SK-MEL-5 (cell line): ENCODE results near the gene RAB5B. TPM values are rescaled to one million over a fixed set of nuclear protein-coding genes. Genes with fewer than 3 reads are reported as not detected.
"Not testable (repeated sequence)": the region's sequence is repeated elsewhere in the genome, so short reads cannot be mapped to it uniquely, and the experiment has no call there.

Source experiments
- DNase-seq: peaks from one replicate; pipeline ENCODE4 v3.0.0-alpha.2; 2016; ENCODE audit warnings: low read depth, low spot score
- in situ Hi-C: cut with HindIII; loops from 2 replicates; pipeline ENCODE4 v1.10.0; 2016; ENCODE audit warnings: low sequenced_read_pairs, high pct_unique_total_duplicates, low pct_unique_long_range_greater_than_20kb
- total RNA-seq: library from RNA; depleted of rRNA; stranded (reverse); fragments of >200 nt; shearing (Covaris generic); gene quantifications from 2 replicates; pipeline ENCODE4 v1.2.3, GENCODE V29; 2014

Gene RAB5B
- total RNA-seq, 1 experiment from 2014 or later = 175 TPM

DNA sequence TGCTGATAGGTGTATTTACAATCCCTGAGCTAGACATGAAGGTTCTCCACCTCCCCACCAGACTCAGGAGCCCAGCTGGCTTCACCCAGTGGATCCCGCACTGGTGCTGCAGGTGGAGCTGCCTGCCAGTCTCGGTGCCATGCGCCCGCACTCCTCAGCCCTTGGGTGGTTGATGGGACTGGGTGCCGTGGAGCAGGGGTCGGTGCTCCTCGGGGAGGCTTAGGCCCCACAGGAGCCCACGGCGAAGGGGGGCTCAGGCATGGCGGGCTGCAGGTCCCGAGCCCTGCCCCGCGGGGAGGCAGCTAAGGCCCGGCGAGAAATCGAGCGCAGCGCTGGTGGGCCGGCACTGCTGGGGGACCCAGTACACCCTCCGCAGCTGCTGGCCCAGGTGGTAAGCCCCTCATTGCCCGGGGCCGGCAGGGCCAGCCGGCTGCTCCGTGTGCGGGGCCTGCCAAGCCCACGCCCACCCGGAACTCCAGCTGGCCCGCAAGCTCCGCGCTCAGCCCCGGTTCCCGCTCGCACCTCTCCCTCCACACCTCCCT, 26.2 kb downstream of the RAB5B start:
- DNase-seq, in situ Hi-C loops: not testable (repeated sequence)

DNA sequence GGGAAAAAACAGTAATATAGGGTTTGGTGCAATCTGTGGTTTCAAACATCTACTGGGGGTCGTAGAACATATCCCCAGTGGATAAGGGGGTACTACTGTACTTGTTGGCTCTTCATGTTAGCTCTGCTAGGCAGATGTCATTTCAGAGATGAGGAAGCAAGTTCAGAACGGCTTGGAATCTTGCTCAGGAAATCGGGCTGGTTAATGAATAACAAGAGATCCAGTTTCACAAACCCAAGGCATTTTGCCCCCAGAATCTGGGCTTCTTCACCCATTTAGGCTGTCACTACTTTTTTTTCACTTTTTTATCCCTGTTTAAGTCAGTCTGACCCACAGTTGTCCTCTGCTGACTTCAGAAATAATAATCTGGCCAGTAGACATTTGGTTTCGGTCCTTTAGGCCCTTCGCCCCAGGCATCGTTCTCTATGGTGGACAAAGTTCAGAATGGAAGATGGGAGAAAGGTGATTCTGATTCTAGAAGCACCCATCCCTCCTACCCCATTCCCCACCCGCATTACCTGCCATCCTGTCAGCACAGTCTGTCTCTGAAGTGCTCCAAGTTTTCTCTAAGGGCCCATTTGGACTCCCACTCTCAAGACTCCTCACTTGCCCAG, 27.7 kb downstream of the RAB5B start:
- DNase-seq = no peak
- in situ Hi-C loops = no loop called here

DNA sequence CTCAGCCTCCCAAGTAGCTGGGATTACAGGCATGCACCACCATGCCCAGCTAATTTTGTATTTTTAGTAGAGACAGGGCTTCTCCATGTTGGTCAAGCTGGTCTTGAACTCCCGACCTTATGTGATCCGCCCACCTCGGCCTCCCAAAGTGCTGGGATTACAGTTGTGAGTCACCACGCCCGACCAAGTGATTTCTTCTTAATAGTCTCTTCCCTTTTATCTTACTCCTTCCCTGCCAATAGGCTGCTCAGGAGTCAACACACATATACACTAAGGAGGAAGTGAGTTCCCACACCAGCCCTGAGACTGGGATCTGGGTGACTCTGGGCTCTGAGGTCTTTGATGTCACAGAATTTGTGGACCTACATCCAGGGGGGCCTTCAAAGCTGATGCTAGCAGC, 29.5 kb downstream of the RAB5B start:
- in situ Hi-C loops = not testable (repeated sequence)

DNA sequence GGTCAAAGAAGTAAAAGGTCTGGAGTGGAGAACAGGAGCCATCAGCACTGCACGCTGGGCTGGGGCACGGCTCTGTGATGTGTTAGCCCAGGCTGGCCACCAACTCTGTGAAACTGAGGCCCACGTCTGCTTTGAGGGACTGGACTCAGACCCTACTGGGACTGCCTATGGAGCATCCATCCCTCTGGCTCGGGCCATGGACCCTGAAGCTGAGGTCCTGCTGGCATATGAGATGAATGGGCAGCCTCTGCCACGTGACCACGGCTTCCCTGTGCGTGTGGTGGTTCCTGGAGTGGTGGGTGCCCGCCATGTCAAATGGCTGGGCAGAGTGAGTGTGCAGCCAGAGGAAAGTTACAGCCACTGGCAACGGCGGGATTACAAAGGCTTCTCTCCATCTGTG, 30.3 kb downstream of the RAB5B start:
- DNase-seq = no peak

More for the DNA sequence above, 29.5 kb downstream of the RAB5B start:
- DNase-seq = not testable (repeated sequence)

DNA sequence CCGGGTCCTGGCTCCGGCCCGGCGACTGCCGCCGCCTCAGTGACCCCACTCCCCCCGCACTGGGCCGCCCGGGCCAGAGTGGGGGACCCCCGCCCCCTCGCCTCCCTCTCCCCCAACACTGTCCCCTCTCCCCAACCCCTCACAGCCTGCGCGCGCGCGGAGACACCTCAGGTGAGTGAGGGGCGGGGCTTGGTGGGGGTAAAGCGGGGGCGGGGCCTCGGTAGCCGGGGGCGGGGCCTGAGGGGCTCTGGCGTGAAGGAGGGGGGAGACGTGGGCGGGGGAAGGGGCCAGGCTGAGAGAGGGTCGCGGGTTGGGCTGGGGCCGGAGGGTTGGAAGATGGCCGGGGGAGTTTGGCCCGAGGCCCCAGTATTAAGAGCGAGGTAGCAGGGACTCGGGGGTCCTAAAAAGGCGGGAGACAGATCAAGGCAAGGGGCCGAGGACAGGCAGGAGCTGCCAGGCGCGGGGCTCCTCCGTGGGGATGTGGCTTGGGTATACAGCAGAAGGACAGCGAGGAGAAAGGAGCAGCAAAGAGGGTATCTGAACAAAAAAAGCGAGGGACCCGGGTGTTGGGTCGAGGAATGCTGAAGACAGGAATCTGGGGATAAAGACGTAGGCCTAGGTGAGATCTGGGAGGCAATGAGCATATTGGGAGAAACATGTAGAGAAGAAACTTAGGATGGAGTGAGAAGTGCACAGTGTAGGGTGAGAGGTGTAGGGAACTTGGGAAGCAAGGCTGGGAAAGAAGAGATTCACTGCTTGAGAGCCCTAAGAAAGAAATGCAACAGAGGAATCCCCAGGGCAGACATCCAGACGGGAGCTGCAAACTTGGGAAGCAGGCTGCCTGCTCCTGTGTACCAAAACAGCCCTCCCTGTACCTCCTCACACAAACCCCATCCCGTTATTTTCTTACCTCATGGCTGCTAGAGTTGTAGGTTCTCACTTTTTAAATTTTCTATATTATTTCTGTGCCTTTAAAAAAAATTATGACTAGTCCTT, 34.0 kb downstream of the RAB5B start:
- in situ Hi-C loops = no loop called here
- peak; percentile 26 for DNase-seq

More for the DNA sequence above, 30.3 kb downstream of the RAB5B start:
- in situ Hi-C loops = no loop called here

DNA sequence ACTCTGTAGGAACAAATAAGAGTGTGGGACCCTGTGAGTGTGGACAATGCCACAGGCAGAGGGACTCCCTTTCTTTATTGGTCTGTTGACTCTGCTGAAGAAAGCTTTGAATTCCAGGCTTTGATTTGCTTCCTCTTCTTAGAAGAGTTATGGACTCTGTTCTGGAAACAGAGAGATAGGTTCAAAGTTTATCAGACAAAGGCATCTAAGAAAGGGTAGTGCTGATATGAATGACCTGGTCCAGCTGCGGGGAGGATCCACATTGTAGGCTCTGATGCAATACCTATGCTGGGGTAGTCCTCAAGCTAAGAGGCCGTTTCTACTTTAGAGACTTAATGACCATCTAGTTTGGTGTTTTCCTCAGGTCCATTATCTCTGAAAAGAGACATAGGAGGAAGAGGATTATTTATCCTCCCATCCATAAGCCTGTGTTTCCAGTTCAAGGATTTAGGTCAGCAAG, 36.3 kb downstream of the RAB5B start:
- in situ Hi-C loops = no loop called here
- no peak for DNase-seq

DNA sequence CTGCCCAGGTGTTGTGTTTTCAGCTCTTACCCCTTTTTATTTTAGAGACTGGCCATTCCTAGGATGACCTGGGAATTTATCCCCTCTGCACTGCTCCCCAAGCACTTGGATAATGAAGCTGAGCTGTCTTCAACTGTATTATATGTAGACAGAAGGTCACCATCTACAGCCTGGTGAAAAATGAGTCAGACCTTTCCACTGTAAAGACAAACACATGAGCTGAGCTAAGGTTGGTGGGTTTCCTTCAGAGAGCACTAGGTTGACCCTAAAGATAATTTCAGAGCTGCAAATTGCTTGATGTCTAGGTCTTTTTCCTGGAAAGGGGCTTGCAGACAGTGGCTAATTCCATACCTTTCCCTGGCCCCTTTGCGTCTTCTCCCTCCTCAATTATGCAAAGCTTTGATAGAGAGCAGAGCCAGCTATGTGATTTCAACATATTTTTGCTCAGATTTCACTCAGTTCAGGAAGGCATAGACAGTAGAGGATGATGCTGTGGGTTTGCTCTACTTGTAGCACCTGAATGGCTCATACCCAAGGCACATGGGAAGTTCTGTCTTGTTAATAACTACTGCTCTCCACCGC, 37.7 kb downstream of the RAB5B start:
- DNase-seq = no peak
- in situ Hi-C loops = no loop called here

DNA sequence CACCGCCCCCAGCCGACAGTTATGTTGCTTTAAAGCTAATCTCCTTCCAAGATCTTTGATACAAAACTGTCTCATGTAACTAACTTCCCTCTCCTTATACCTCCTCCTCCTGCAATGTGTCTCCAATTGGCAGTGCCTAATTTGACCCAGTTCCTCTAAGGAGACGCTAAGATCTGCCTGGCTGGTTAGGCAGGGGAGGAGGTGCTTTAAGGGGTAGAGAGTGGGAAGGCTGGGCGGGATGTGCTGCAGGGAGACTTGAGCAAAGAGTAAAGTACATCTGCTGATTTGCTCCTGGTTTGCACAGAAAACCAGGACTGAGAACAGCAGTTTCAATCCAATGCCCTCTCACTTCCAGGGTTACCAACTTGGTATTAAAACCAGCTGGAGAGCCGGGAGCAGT, 39.6 kb downstream of the RAB5B start:
- in situ Hi-C loops = no loop called here
- DNase-seq = no peak

DNA sequence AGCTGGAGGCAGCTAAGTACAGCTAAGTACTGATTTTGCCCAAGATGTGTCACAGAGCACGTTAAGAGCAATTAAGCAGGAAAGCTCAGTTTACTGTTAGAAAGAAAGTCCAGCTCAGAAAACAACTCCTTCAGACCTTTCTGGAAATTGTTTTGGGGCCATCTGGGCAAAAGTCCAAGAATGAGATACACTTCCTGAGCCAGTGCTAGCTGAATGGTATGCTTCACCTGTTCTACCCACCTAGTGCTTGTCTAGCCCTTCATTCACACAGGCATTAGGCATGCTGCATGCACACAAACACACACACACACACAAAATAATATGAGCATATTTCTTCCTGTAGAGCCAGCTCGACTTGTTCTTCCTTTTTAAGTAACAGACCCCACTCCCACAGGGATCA, 40.3 kb downstream of the RAB5B start:
- no peak for DNase-seq
- in situ Hi-C loops = no loop called here

DNA sequence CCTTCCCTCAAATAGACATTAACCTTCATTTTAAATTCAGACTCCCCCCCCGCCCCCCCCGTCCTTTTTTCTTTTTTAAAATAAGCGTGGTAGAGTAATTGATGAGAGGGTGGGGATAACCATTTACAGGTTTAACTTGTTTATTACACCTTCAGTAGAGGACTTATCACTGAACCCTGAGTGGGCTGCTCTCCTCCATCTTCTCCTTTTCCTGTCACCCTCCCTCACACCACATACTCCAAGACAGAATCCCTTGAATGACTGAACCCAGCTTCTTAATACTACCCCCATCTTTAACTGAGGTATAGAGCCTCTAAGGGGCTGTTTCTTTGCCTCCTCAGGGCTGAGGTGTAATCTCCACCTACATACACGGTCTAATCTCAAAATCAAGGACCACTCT, 43.3 kb downstream of the RAB5B start:
- in situ Hi-C loops = no loop called here

DNA sequence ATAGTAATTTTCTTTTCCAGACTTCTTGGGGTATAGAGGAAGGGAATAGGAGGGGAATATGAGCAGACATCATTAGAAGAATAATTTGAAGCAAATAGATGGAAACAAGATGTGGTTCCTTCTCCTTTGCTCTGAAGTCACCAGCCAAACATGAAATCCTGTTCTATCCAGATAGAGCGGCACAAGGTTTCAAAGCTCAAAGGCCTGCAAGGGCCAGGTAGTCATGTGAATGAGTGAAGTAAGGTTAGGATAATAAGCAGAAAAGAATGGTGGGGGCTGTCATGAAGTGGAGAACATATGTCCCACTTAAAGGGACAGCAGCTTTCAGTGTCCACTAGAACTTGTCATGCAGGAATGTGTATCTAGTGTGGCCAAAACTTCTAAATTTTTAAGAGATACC, 44.5 kb downstream of the RAB5B start:
- in situ Hi-C loops = no loop called here
- no peak for DNase-seq

More for the DNA sequence above, 43.3 kb downstream of the RAB5B start:
- DNase-seq = no peak

DNA sequence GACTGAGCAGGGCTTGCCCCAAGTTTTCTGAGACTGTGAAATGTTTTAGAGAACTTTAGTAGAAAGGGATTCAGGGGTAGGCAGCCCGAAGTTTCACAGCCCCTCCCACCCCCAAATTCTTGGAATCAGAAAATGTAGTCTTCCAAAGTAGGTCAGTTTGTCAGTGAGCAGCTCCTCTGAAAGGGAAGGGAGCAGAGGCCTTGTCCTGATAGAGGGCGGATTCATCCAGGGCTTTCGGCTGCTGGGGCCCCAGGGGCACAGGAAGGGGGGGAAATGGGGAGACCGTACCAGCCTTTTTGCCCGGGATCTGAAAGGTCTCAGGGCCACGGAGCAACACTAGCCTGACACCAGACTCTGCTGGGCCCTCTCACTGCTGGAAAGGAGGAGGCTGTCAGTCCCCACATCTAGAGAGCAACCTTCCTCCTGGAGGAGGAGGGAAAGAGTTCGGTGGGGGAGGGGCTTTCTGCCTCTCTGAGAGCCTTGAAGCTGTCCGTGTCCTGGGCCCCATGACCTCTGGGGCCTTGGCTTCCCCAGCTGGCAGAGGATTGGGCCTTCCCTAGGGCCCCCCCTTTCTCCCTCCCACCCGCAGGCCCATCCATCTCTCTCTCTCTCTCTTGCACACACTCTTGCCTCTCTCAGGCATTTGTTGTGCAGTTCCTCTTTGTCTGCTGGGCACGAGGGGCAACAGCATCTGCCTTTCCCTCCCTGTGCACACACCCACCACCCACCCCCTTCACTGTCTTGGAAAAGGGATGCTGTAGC, 46.7 kb downstream of the RAB5B start, which contains the start of gene IKZF4:
Gene IKZF4 (plus strand): TSS at position 621 of the 762 bp plus-strand sequence. CDS start 451 bp downstream, outside the sequence.
- in situ Hi-C loops = no loop called here
- no peak for DNase-seq

DNA sequence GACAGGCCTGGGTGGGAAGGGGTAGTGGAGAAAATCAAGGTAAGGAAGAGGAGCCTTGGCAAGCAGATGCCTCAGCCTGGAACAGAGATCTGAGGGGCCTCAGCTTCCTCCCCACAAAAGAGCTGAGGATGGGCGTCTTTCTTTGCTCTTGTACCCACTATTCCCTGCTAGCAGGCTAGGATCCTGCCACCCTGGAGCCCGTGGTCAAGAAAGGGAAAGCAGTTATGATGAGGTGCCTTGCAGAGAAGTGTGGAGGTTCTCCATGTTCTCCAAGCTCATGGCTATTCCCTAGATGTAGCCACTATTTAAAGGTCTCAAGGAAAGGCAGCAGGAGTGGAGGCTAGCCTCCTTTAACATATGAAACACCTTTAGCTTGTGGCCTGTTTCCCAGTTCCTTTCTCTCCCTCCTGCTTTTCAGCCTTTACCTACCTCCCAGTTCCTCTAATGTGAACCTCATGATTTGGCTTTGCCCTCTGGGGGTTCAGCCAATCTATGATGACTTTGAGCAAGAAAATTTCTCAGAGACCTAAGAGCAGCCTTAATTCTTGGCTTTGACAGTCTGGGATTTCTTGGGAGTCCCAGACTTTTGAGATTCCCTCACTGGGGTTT, 48.1 kb downstream of the RAB5B start:
- DNase-seq = no peak
- in situ Hi-C loops = no loop called here

DNA sequence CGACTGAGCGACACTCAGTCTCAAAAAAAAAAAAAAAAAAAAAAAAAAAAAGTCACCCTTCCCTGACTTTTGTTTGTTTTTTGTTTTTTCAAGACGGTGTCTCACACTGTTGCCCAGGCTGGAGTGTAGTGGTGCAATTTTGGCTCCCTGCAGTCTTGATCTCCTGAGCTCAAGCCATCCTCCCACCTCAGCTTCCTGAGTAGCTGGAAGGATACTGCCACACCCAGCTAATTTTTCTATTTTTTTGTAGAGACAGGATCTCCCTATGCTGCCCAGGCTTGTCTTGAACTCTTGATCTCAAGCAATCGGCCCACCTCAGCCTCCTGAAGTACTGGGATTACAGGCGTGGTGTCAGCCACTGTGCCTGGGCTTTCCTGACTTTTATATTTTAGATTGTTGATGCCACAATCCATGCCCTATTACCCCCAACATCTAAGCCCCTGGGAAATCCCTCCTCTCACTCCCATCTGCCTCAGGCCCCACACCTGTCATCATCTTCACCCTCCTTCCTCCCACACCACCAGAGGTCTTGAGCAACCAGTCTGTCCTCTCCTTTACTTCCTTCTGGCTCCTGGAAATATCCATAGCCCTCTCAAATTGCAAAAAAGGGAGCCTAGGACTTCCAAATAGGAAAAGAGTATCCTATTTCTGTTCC, 54.8 kb downstream of the RAB5B start:
- DNase-seq = no peak
- in situ Hi-C loops = no loop called here

DNA sequence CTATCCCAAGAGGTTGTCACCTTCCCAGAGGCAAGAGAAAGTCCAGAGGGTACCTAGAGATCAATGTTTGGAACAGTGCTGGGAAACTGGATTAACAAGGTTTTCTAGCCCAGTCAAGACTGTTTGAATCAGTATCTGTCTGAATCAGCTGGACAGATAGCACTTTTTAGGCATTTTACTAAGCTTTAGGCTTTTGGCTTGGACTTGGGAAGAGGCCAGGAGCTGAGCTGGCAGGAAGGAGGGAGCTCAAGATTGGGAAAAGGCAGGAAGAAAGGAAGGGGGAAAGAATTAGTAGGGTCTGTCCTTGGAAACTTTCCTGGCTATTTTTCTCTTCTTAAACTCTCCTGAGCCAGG, 55.3 kb downstream of the RAB5B start:
- in situ Hi-C loops = no loop called here
- no peak for DNase-seq

DNA sequence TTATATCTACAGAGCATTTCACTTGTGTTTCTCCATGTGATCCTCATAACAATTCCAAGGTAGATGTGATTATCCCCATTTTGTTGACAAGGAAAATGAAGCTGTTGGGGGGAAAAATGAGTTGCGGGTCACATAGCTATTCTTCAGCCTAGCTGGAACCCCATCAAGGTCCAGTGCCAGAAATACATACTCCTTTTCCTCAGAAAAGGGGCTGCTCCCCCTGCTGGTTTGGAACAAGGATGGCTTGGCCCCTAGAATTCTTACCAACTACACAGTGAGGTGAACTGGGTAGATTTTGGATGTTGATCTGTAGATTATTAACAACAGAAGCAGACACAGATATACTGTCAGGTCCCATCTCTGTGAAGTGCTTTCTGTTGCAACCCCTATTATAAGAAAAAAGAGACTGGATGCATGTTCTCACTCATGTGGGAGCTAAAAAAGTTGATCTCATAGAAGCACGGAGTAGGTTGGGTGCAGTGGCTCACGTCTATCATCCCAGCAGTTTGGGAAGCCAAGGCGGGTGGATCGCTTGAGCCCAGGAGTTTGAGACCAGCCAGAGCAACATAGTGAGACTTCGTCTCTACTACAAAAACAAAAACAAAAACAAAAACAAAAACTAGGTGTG, 55.9 kb downstream of the RAB5B start:
- in situ Hi-C loops = no loop called here
- peak; percentile 66 for DNase-seq
